Hematopoietic multipotent progenitor cell treated with erythropoietin and hydrocortisone succinate and interleukin-3 and kit ligand, for 17 days (in vitro differentiated cells): ENCODE data around the gene SLC14A1.

Experiments used
- DNase-seq: peaks from one replicate; pipeline ENCODE4 v3.0.0-alpha.2; 2015; ENCODE audit warnings: low spot score

The SLC14A1 gene

GRCh38 chr18:45722899-45723298, 1.1 kb upstream of the SLC14A1 start:
- peak; percentile 98 for DNase-seq

GRCh38 chr18:45724601-45725000, 620 bp downstream of the SLC14A1 start:
- peak; percentile 71 for DNase-seq

- DNase-seq = peak; percentile 75
Measured at GRCh38 chr18:45725336-45725735, 1.4 kb downstream of the SLC14A1 start.

- DNase-seq = peak; percentile 33
Measured at GRCh38 chr18:45726603-45727002, 2.6 kb downstream of the SLC14A1 start.

GRCh38 chr18:45727068-45727467, 3.1 kb downstream of the SLC14A1 start:
- DNase-seq = no peak

GRCh38 chr18:45728336-45729010, 4.5 kb downstream of the SLC14A1 start:
- peak; percentile 49 for DNase-seq

DNA sequence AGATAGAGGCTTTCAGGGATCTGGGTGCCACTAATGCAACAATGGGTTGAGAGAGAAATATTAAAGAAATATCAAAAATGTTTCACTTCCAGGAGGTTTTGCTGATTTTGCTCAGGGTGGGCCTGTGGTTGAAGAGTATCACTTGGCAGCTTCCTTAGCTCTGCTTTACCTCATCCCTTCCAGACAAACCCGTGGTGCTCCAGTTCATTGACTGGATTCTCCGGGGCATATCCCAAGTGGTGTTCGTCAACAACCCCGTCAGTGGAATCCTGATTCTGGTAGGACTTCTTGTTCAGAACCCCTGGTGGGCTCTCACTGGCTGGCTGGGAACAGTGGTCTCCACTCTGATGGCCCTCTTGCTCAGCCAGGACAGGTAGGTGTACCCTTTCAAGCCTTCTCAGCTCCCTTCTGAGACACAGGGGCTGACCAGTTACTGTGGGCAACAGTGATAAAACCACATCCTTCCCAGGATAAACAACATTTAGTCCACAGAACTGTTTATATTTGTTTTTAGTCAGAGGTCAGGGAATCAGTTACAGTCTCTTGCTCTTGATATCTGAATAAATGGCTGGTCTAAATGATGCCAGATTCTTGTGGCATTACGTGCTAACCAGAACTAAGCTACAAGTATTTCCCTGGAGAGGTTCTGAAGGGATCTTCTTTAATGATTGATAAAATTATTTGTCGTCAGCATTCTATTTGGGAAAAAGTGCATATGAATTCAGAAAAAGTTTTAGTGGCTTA, 7.0 kb downstream of the SLC14A1 start:
- no peak for DNase-seq

GRCh38 chr18:45731716-45732115, 7.7 kb downstream of the SLC14A1 start:
- DNase-seq = no peak

DNA sequence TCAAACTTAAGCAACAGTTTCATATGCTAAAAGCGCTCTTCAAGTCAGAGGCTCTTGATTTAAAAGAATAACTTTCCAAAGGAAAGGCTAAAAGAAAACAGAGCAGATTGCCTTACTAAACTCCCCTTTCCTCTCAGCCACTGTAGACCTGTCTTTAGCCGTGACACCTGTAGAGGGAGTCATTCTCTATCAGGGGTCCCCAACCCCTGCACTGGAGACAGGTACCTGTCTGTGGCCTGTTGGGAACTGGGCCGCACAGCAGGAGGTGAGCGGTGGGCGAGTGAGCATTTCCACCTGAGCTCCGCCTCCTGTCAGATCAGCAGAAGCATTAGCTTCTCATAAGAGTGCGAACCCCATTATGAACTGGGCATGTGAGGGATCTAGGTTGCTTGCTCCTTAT, 9.6 kb downstream of the SLC14A1 start:
- no peak for DNase-seq

DNA sequence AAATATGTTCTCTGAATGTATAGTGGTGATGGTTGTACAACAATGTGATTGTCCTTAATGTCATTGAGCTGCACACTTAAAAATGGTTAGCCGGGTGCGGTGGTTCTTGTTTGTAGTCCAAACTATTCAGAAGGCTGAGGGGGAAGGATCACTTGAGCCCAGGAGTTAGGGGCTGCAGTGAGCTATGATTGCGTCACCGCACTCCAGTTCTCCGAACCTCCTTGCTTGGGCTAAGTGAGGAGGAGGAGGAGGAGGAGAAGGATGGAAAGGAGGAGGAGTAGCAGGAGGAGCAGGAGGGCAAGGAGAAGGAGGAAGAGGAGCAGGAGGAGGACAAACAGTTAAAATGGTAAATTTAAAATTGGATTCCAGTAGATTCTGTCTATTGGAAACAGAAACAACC, 10.5 kb downstream of the SLC14A1 start:
- DNase-seq = no peak

DNA sequence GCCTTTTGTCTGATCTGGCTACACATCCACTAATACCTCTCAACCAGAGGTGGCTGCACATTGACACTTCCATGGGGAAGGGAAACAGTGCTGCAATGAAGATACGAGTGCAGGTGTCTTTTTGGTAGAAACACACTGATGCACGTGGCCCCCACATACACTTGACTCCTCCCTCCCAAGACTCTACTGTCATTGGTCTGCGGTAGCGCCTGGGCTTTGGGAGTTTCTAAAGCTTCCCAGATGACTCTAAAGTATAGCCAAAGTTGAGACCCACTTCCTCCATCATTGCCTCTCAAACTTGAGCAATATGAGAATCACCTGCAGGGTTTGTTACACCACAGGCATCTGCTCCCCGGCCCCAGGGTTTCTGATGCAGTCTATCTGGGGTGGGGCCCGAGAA, 11.0 kb downstream of the SLC14A1 start:
- no peak for DNase-seq

- DNase-seq = no peak
Measured at GRCh38 chr18:45738660-45739059, 14.7 kb downstream of the SLC14A1 start.

DNA sequence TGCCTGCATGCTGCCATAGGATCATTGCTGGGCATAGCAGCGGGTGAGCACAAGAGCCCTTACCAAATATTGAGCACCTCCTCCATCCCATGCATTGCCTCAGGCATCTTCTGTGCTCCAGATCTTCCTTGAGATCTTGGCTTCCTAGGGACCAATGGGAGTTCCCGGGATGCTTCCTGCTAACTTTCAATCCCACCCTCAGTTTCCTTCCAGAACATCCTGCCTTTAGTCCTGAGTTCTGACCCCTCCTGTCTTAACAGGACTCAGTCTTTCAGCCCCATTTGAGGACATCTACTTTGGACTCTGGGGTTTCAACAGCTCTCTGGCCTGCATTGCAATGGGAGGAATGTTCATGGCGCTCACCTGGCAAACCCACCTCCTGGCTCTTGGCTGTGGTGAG, 15.3 kb downstream of the SLC14A1 start:
- DNase-seq = no peak

GRCh38 chr18:45739848-45740247, 15.9 kb downstream of the SLC14A1 start:
- DNase-seq = no peak

- no peak for DNase-seq
Measured at GRCh38 chr18:45741056-45741455, 17.1 kb downstream of the SLC14A1 start.

DNA sequence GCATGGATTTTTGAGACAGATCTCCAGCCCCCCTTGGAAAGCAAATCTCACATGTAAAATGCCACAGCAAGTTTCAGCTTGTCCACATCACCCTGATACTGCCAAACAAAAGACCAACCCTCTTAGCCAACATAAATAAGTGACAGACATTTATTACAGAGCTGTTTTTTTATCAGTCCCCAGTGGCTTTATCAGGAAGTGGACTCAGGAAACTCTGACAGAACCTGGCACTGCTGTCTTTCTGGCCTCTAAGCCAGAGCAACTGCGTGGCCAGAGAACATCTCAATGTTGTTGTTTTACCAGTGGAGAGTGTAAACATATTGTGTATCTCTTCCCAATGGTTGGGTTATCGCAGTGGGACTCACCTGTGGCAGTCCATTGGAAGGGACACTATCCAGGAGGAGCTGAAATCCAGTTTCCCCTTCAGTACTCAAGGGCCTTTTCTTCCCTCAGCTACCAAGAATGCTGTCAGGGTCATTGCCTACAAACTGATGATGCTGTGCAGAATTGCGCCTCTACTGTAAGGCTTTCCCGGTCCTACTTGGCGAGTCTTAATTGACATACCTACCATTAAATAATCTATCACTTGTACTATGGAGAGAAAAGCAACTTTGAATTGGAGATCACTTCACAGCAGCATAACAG, 22.0 kb downstream of the SLC14A1 start:
- DNase-seq = no peak

- no peak for DNase-seq
Measured at GRCh38 chr18:45748501-45748900, 24.5 kb downstream of the SLC14A1 start.

DNA sequence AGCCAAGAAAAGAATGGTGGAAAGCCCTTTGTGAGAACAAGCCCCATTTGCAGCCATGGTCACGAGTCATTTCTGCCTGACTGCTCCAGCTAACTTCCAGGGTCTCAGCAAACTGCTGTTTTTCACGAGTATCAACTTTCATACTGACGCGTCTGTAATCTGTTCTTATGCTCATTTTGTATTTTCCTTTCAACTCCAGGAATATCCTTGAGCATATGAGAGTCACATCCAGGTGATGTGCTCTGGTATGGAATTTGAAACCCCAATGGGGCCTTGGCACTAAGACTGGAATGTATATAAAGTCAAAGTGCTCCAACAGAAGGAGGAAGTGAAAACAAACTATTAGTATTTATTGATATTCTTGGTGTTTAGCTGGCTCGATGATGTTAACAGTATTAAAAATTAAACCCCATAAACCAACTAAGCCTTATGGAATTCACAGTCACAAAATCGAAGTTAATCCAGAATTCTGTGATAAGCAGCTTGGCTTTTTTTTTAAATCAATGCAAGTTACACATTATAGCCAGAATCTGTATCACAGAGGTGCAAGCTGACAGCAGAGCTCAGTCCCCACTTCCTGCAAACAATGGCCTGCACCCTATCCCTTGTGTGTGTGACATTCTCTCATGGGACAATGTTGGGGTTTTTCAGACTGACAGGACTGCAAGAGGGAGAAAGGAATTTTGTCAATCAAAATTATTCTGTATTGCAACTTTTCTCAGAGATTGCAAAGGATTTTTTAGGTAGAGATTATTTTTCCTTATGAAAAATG, 26.1 kb downstream of the SLC14A1 start:
- DNase-seq = no peak

DNA sequence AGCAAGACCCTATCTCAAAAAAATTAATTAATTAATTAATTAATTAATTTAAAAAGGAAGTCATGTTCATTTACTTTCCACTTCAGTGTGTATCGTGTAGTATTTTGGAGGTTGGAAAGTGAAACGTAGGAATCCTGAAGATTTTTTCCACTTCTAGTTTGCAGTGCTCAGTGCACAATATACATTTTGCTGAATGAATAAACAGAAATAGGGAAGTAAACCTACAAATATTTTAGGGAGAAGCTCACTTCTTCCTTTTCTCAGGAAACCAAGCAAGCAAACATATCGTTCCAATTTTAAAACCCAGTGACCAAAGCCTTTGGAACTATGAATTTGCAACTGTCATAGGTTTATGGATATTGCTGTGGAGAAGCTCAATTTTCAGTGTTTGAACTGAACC, 27.8 kb downstream of the SLC14A1 start:
- no peak for DNase-seq

GRCh38 chr18:45752681-45753080, 28.7 kb downstream of the SLC14A1 start:
- no peak for DNase-seq

GRCh38 chr18:45753286-45753685, 29.3 kb downstream of the SLC14A1 start:
- no peak for DNase-seq

DNA sequence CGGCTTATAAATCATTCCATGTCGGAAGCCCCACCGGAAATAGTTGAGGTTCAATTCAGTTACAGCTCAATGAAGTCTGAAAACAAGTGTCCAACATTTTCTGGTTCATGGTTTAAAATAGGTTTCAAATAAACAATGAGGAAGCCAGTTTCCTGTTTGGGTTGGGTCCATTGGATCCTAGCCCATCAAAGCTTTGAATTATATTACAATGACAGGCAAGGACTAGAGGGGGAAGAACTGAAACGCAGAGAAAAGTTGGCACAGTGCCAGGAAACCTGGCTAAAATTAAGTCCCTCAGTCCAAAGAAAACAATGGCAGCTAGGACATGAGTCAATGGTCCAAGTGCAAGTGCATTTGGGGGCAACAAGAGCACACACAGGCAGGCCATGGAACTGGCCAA, 32.0 kb downstream of the SLC14A1 start:
- peak; percentile 33 for DNase-seq

GRCh38 chr18:45757005-45757404, 33.0 kb downstream of the SLC14A1 start:
- DNase-seq = no peak
